B cell (primary cell): Measurements from ENCODE around the gene TUBGCP2. TPM values are rescaled to one million over a fixed set of nuclear protein-coding genes. Genes with fewer than 3 reads are reported as not detected.

ENCODE experiments used
- ATAC-seq: fragments of 200-7000 bp; cut with Tn5 transposase; one replicate; pipeline ENCODE4 v1.10.0; 2021; ENCODE audit warnings: low read depth, mild to moderate bottlenecking, moderate number of reproducible peaks, moderate library complexity
- CTCF ChIA-PET: fragments of 350-600 bp; sonication (Branson Sonifier 250); formaldehyde crosslinking; loops from one replicate; lab custom pipeline; 2021; ENCODE audit warnings: antibody characterized with exemption, inconsistent platforms; lab: Charles Lee
- POLR2A ChIA-PET: fragments of 350-600 bp; sonication (Branson Sonifier 250); formaldehyde crosslinking; loops from one replicate; lab custom pipeline; 2021; ENCODE audit warnings: antibody characterized with exemption; lab: Charles Lee
- DNase-seq: peaks from one replicate; pipeline ENCODE4 v3.0.0; 2013
- H2AFZ ChIP-seq: 2 replicates; pipeline ENCODE4 v1.6.1; 2012; ENCODE audit warnings: mild to moderate bottlenecking, low read depth, low read length; ENCODE audit not compliant: insufficient read depth, poor library complexity, severe bottlenecking
- H3K27ac ChIP-seq, 2 donors: 1 replicate in 1 of 2; 2 replicates in 1 of 2; pipeline ENCODE4 v1.5.1; 2012 to 2013; ENCODE audit warnings: low read length in 2 of 2, mild to moderate bottlenecking in 2 of 2, moderate library complexity in 1 of 2
- H3K27me3 ChIP-seq, 4 experiments: fragments of 200-600 bp in 1 of 4; sonication (generic) in 1 of 4; replicated peaks in 1 of 4; 1 replicate in 2 of 4; 2 replicates in 2 of 4; pipeline versions ENCODE4 v1.6.1 to v1.7.0; 2013 to 2016; ENCODE audit warnings: low read length in 3 of 4, mild to moderate bottlenecking in 2 of 4, mixed read lengths in 1 of 4, moderate library complexity in 1 of 4; ENCODE audit not compliant: insufficient read depth in 4 of 4, control insufficient read depth in 3 of 4; ENCODE audit errors: control extremely low read depth in 1 of 4
- H3K36me3 ChIP-seq, 2 experiments: replicated peaks in 1 of 2; 1 replicate in 1 of 2; 2 replicates in 1 of 2; pipeline versions ENCODE4 v1.6.1 to v1.7.1; 2013; ENCODE audit warnings: low read length in 1 of 2; ENCODE audit not compliant: insufficient read depth in 2 of 2, control insufficient read depth in 1 of 2; ENCODE audit errors: control extremely low read depth in 1 of 2, extremely low read depth in 1 of 2
- H3K4me1 ChIP-seq, 2 donors: fragments of 200-600 bp in 1 of 2; sonication (generic) in 1 of 2; 1 replicate in 1 of 2; 2 replicates in 1 of 2; pipeline versions ENCODE4 v1.5.1 to v1.6.1; 2013 to 2017; ENCODE audit warnings: low read length in 2 of 2; ENCODE audit not compliant: control insufficient read depth in 2 of 2, insufficient read depth in 2 of 2
- H3K4me2 ChIP-seq: replicated peaks from 2 replicates; pipeline ENCODE3; 2012; ENCODE audit warnings: mild to moderate bottlenecking, low read depth, low read length; ENCODE audit not compliant: poor library complexity, severe bottlenecking
- H3K4me3 ChIP-seq, 5 experiments: fragments of 200-600 bp in 1 of 5; sonication (generic) in 1 of 5; 1 replicate in 3 of 5; 2 replicates in 2 of 5; pipeline versions ENCODE4 v1.5.1 to v1.7.0; 2011 to 2016; ENCODE audit warnings: low read length in 4 of 5, mild to moderate bottlenecking in 4 of 5, low read depth in 2 of 5, control low read depth in 1 of 5, moderate library complexity in 1 of 5; ENCODE audit not compliant: insufficient read depth in 1 of 5; ENCODE audit errors: control extremely low read depth in 1 of 5, extremely low read depth in 1 of 5
- H3K79me2 ChIP-seq: fragments of 200-600 bp; sonication (generic); one replicate; pipeline ENCODE4 v1.6.0; 2016; ENCODE audit warnings: low read length; ENCODE audit not compliant: control insufficient read depth, insufficient read depth
- H3K9ac ChIP-seq: fragments of 200-600 bp; sonication (generic); 2 replicates; pipeline ENCODE4 v1.6.1; 2017; ENCODE audit warnings: mild to moderate bottlenecking, low read length, moderate library complexity
- H3K9me3 ChIP-seq, 3 donors: one replicate each; pipeline versions ENCODE4 v1.6.1 to v1.7.1; 2013; ENCODE audit warnings: low read length in 2 of 3; ENCODE audit not compliant: control insufficient read depth in 2 of 3, insufficient read depth in 1 of 3; ENCODE audit errors: control extremely low read depth in 1 of 3
- H4K20me1 ChIP-seq: 2 replicates; pipeline ENCODE4 v1.6.0; 2012; ENCODE audit warnings: mild to moderate bottlenecking, low read length; ENCODE audit not compliant: insufficient read depth, control insufficient read depth, poor library complexity, severe bottlenecking
- H3K27ac Mint-ChIP-seq: one replicate; pipeline ENCODE4 v1.8.0; 2021; ENCODE audit warnings: mixed read lengths
- H3K27me3 Mint-ChIP-seq: one replicate; pipeline ENCODE4 v1.8.0; 2021; ENCODE audit warnings: mixed read lengths
- H3K4me1 Mint-ChIP-seq: one replicate; pipeline ENCODE4 v1.8.0; 2021; ENCODE audit warnings: mixed read lengths
- H3K4me3 Mint-ChIP-seq: one replicate; pipeline ENCODE4 v1.8.0; 2021; ENCODE audit warnings: mixed read lengths
- H3K9me3 Mint-ChIP-seq: one replicate; pipeline ENCODE4 v1.8.0; 2022; ENCODE audit warnings: mixed read lengths; ENCODE audit not compliant: insufficient read depth
- CTCF ChIP-seq: fragments of 200-600 bp; IDR thresholded peaks from one replicate; pipeline ENCODE4 v1.8.0; 2022; ENCODE audit warnings: antibody characterized with exemption, mild to moderate bottlenecking
- EZH2 ChIP-seq: IDR thresholded peaks from 2 replicates; pipeline ENCODE4 v1.6.1; 2012; ENCODE audit warnings: borderline replicate concordance, low read depth, mild to moderate bottlenecking, moderate library complexity, low read length; ENCODE audit not compliant: insufficient read depth, poor library complexity, severe bottlenecking
- WGBS: methylation state at CpG from one replicate; pipeline ENCODE4 v1.1.5; 2013; ENCODE audit warnings: missing lambda C conversion rate; ENCODE audit not compliant: insufficient coverage; 5-methylcytosine and 5-hydroxymethylcytosine counted together
- intact Hi-C: fragments of 100-400 bp; cut with micrococcal nuclease; formaldehyde crosslinking; loops from one replicate; pipeline ENCODE4 v1.10.0; 2022
- polyA plus RNA-seq: library from polyadenylated mRNA; depleted of rRNA; stranded (reverse); fragments of >200 nt; gene quantifications from 2 replicates; pipeline ENCODE4 v1.2.3, GENCODE V29; 2012
- total RNA-seq, 2 donors: library from RNA; stranded (reverse); fragments of 120-200 nt in 1 of 2; gene quantifications; 1 replicate in 1 of 2; 2 replicates in 1 of 2; pipeline versions ENCODE4 v1.2.3 to v1.2.4, GENCODE V29; 2013 to 2022

Gene TUBGCP2
- total and polyA plus RNA-seq, 2 donors (not counting 1 experiment from before 2014, with no cell fraction given), result 50.3 to 90.3 TPM

- Histone ChIP-seq H3K27me3 (no peaks in the 10 kb centered on the region), H3K4me2 (no peak overlapping the region), H2AFZ (no peak overlapping the region), H3K36me3 (peaks cover 0 to 61% of the 10 kb centered on the region in 2 experiments), H3K9ac (no peak overlapping the region), H3K9me3 (no peaks in the 10 kb centered on the region), H3K79me2 (peaks cover 12% of the 10 kb centered on the region), H4K20me1 (peaks cover 36% of the 10 kb centered on the region), H3K4me1 (peaks cover 20 to 38% of the 10 kb centered on the region in 2 donors), H3K27ac (no peak overlapping the region), H3K4me3 (no peak overlapping the region)
- ATAC-seq, result no peak
- H3K9me3 Mint-ChIP-seq, result no peaks in the 10 kb centered on the region
- H3K27me3 Mint-ChIP-seq, result no peaks in the 10 kb centered on the region
- no peak overlapping the region for H3K4me3 Mint-ChIP-seq
- DNase-seq, result no peak
- intact Hi-C loops, result loop anchor here (10.0 kb wide), 1 partner anchor 128 kb away; no protein-coding TSS in a partner anchor
- 80% methylated on average over 23 of the region's 29 CpGs for WGBS
- TF ChIP-seq CTCF, result no peak
- TF ChIP-seq EZH2, result no peak
- H3K4me1 Mint-ChIP-seq, result peaks cover 17% of the 10 kb centered on the region
- ChIA-PET POLR2A (no interaction called here), CTCF (no interaction called here)
- no peak overlapping the region for H3K27ac Mint-ChIP-seq
These were observed 36.2 kb downstream of the TUBGCP2 start for GRCh38 chr10:133272301-133272963.

DNA sequence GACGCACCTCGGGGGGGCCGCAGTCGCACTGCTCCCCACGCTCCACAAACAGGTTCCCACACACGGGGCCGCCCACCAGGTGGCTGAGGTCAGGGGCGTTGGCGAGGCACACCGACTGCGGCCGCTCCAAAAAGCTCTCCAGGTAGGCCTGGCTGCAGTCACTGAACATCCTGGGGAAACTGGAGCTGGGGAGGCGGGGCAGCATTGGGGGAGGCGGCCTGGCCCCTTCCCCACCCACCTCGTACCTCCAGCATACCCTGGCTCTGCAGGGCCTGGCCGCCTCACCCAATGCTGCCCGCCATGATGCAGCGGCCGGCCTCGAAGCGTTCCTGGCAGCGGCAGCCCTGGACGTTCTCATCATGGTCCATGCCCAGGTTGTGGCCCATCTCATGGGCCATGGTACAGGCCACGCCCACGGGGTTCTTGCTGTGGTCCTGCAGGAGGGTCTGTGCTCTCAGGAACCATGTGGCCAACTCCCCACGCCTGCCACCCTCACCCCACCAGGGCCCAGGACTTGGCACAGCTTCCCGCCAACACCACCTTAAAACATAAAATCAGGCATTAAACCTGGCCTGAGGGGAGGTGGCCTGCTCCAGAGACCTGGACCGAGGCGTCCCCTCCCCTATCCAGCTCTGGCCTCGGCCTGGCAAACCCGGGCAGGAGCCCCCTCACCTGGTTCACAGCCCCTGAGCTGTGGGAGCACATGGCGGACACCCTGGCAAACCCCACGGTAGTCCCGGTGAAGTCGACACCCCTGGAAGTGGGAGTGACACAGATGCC is 37.0 kb downstream of the TUBGCP2 start:
- peaks cover 0 to 64% of the 10 kb centered on the region in 2 experiments for H3K36me3 ChIP-seq
- peaks cover 36% of the 10 kb centered on the region for H4K20me1 ChIP-seq
- Mint-ChIP-seq H3K27ac (no peak overlapping the region), H3K4me1 (peaks cover 16% of the 10 kb centered on the region), H3K9me3 (no peaks in the 10 kb centered on the region), H3K4me3 (no peak overlapping the region), H3K27me3 (no peaks in the 10 kb centered on the region)
- WGBS, result 89% methylated on average over 32 of the region's 35 CpGs
- H3K27ac ChIP-seq, result no peak overlapping the region
- H3K4me2 ChIP-seq, result no peak overlapping the region
- no peak overlapping the region for H3K4me3 ChIP-seq
- H3K9ac ChIP-seq, result no peak overlapping the region
- intact Hi-C loops, result loop anchor here (10.0 kb wide), 1 partner anchor 127 kb away; no protein-coding TSS in a partner anchor
- no peaks in the 10 kb centered on the region for H3K9me3 ChIP-seq
- H3K27me3 ChIP-seq, result no peaks in the 10 kb centered on the region
- TF ChIP-seq EZH2, result no peak
- no peak for TF ChIP-seq CTCF
- CTCF ChIA-PET, result no interaction called here
- DNase-seq (no peak), ATAC-seq (no peak)
- H3K79me2 ChIP-seq, result peaks cover 12% of the 10 kb centered on the region
- no peak overlapping the region for H2AFZ ChIP-seq
- peaks cover 13 to 32% of the 10 kb centered on the region in 2 donors for H3K4me1 ChIP-seq
- POLR2A ChIA-PET, result no interaction called here
